ENCODE measurements around the gene DNAJB9. TPM values are rescaled to one million over a fixed set of nuclear protein-coding genes. Genes with fewer than 3 reads are reported as not detected.

DNAJB9 gene
- total and polyA plus RNA-seq, 10 of the 15 experiments (the other 5 are each of a cell fraction or from before 2014, with no cell fraction given): 4.5 to 20.9 (median 8.8) TPM

DNA sequence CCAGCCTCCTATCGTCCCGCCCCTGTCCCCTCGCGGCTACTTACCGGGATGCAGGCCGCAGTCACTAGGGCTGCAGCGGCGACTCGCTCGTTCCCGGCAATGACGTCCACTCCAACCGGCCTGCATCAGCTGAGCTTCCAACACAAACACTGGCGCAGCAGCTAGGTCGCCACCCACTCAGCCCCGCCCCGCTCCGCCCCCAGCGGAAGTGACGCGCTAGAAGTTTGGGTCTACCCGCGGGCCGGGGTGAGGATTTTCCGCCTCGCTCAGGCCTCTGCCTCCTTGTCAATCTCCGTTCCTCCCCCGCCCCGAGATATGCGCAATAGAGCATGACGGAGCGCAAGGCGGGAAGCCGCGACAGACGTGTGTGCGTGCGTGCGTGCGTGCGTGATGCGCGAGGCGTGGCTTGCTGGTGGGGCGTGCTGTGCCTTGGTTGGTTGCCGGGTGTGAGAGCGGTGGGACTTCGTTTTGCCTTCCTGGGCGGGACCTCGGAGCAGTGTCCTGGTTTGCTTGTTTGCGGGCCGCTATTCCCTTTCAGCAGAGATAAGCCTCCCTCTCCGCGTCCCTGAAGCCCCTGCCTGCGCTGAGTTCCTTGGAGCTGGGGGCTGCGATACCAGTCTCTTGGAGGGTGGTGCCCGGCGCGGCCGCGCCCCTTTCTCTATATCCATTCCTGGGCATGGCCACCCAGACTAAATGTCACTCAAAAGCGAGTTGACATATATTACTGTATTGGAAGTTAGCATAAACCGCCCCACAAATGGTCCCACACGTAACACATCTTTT, 43.5 kb upstream of the DNAJB9 start, which contains the start of gene PNPLA8 (continued):
- TF ChIP-seq BCLAF1 (IDR thresholded peaks at IDR 0.05): no peak
- TF ChIP-seq SKIL (IDR thresholded peaks at IDR 0.05; ENCODE audit: low read depth, poor library complexity, severe bottlenecking): peak; percentile 3
- no peak for TF ChIP-seq SMC3 (IDR thresholded peaks at IDR 0.05; ENCODE audit: borderline replicate concordance, low read length)
- TF ChIP-seq MYB (IDR thresholded peaks at IDR 0.05; ENCODE audit: borderline replicate concordance, low read depth, low read length): no peak
- TF ChIP-seq POLR2AphosphoS2 (IDR thresholded peaks at IDR 0.05; ENCODE audit: low read depth, low read length): peak; percentile 93
- no peak for TF ChIP-seq ZNF274 (IDR thresholded peaks at IDR 0.05; ENCODE audit: insufficient read depth, insufficient read length)
- no peak for TF ChIP-seq SREBF1 (IDR thresholded peaks at IDR 0.05; ENCODE audit: low read length)
- no peak for TF ChIP-seq SUZ12 (IDR thresholded peaks at IDR 0.05; ENCODE audit: unreplicated experiment)
- TF ChIP-seq ESRRA (IDR thresholded peaks at IDR 0.05; ENCODE audit: low read length): no peak
- no peak for TF ChIP-seq RBBP5 (conservative IDR thresholded peaks at IDR 0.05)
- no peak for TF ChIP-seq KDM1A (IDR thresholded peaks at IDR 0.05; ENCODE audit: borderline replicate concordance)
- TF ChIP-seq ZNF24 (IDR thresholded peaks at IDR 0.05): no peak
- TF ChIP-seq MYC (IDR thresholded peaks at IDR 0.05; ENCODE audit: insufficient read depth, insufficient read length, insufficient replicate concordance, low read length, severe bottlenecking): no peak
- no peak for TF ChIP-seq FOS (IDR thresholded peaks at IDR 0.05; ENCODE audit: borderline replicate concordance, extremely low read depth, insufficient read length)
- TF ChIP-seq CHD2 (IDR thresholded peaks at IDR 0.05; ENCODE audit: borderline replicate concordance, low read depth, low read length): peak; percentile 85
- no peak for TF ChIP-seq RAD51 (IDR thresholded peaks at IDR 0.05)
- TF ChIP-seq KLF5 (IDR thresholded peaks at IDR 0.05; ENCODE audit: partially characterized antibody): no peak
- no peak for TF ChIP-seq USF1 (IDR thresholded peaks at IDR 0.05; ENCODE audit: borderline replicate concordance, extremely low read length, insufficient read depth, low read depth, low read length)
- TF ChIP-seq NFYA (IDR thresholded peaks at IDR 0.05; ENCODE audit: borderline replicate concordance, low read depth, low read length): no peak
- TF ChIP-seq PML (IDR thresholded peaks at IDR 0.05; ENCODE audit: low read length): peak; percentile 96
- peak; percentile 31; the same call in 1 of the 2 replicates for TF ChIP-seq TCF12 (IDR thresholded peaks at IDR 0.05; ENCODE audit: low read depth, low read length)
- peak; percentile 61; the same call in 1 of the 2 replicates for TF ChIP-seq MXI1 (IDR thresholded peaks at IDR 0.05; ENCODE audit: low read depth, low read length)
- no peak for TF ChIP-seq ASH2L (IDR thresholded peaks at IDR 0.05; ENCODE audit: borderline replicate concordance, low read depth)
- no peak for TF ChIP-seq ZNF217 (IDR thresholded peaks at IDR 0.05)
- no peak for TF ChIP-seq USF2 (IDR thresholded peaks at IDR 0.05; ENCODE audit: borderline replicate concordance, low read depth, low read length)
